ENCODE data around the gene FHAD1.

FHAD1 gene

GRCh38 chr1:15212954-15213291 is 34.1 kb upstream of the FHAD1 start:
- Histone ChIP-seq H4K20me1 (ENCODE audit: control insufficient read depth, insufficient read depth, low read depth, low read length) (no peaks in the 10 kb centered on the region), H3K9me3 (ENCODE audit: control insufficient read depth, insufficient read depth, low read length) (no peaks in the 10 kb centered on the region), H3F3A (ENCODE audit: control insufficient read depth, insufficient read depth) (no peaks in the 10 kb centered on the region), H3K79me2 (ENCODE audit: control insufficient read depth, low read length) (no peaks in the 10 kb centered on the region), H3K27me3 (ENCODE audit: control insufficient read depth, low read length) (peaks cover 4% of the 10 kb centered on the region; the same call in 1 of the 2 replicates), H3K4me3 (ENCODE audit: low read length) (no peak overlapping the region), H3K4me2 (ENCODE audit: low read length) (no peak overlapping the region), H3K9me2 (replicated peaks; ENCODE audit: control insufficient read depth, low read length) (no peaks in the 10 kb centered on the region), H3K36me3 (ENCODE audit: control insufficient read depth, low read length) (no peaks in the 10 kb centered on the region), H3K4me1 (ENCODE audit: control insufficient read depth, low read length) (no peaks in the 10 kb centered on the region), H3K27ac (ENCODE audit: low read depth, low read length) (no peak overlapping the region)
- TF ChIP-seq EZH2phosphoT487 (IDR thresholded peaks at IDR 0.05; ENCODE audit: borderline replicate concordance, low read length): no peak
- TF ChIP-seq, protein P1, sequence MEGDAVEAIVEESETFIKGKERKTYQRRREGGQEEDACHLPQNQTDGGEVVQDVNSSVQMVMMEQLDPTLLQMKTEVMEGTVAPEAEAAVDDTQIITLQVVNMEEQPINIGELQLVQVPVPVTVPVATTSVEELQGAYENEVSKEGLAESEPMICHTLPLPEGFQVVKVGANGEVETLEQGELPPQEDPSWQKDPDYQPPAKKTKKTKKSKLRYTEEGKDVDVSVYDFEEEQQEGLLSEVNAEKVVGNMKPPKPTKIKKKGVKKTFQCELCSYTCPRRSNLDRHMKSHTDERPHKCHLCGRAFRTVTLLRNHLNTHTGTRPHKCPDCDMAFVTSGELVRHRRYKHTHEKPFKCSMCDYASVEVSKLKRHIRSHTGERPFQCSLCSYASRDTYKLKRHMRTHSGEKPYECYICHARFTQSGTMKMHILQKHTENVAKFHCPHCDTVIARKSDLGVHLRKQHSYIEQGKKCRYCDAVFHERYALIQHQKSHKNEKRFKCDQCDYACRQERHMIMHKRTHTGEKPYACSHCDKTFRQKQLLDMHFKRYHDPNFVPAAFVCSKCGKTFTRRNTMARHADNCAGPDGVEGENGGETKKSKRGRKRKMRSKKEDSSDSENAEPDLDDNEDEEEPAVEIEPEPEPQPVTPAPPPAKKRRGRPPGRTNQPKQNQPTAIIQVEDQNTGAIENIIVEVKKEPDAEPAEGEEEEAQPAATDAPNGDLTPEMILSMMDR (IDR thresholded peaks at IDR 0.05; ENCODE audit: low read depth, low read length, poor library complexity, severe bottlenecking): no peak

GRCh38 chr1:15213341-15213821 is 33.6 kb upstream of the FHAD1 start:
- no peak overlapping the region for H3K27ac ChIP-seq (ENCODE audit: low read depth, low read length)
- no peaks in the 10 kb centered on the region for H3K79me2 ChIP-seq (ENCODE audit: control insufficient read depth, low read length)
- H3K4me3 ChIP-seq (ENCODE audit: low read length): no peak overlapping the region

GRCh38 chr1:15214527-15214926 is 32.5 kb upstream of the FHAD1 start:
- H3K27me3 ChIP-seq (ENCODE audit: control insufficient read depth, low read length): peaks cover 4% of the 10 kb centered on the region; the same call in 1 of the 2 replicates
- TF ChIP-seq EZH2phosphoT487 (IDR thresholded peaks at IDR 0.05; ENCODE audit: borderline replicate concordance, low read length): no peak
- TF ChIP-seq, protein P1 (IDR thresholded peaks at IDR 0.05; ENCODE audit: low read depth, low read length, poor library complexity, severe bottlenecking): no peak

More at GRCh38 chr1:15213341-15213821, 33.6 kb upstream of the FHAD1 start:
- H3K27me3 ChIP-seq (ENCODE audit: control insufficient read depth, low read length): peaks cover 4% of the 10 kb centered on the region; the same call in 1 of the 2 replicates
- no peak overlapping the region for H3K4me2 ChIP-seq (ENCODE audit: low read length)
- H3K4me1 ChIP-seq (ENCODE audit: control insufficient read depth, low read length): no peaks in the 10 kb centered on the region
- TF ChIP-seq, protein P1 (IDR thresholded peaks at IDR 0.05; ENCODE audit: low read depth, low read length, poor library complexity, severe bottlenecking): no peak
- no peak for TF ChIP-seq EZH2phosphoT487 (IDR thresholded peaks at IDR 0.05; ENCODE audit: borderline replicate concordance, low read length)
- no peaks in the 10 kb centered on the region for H4K20me1 ChIP-seq (ENCODE audit: control insufficient read depth, insufficient read depth, low read depth, low read length)
- H3K9me3 ChIP-seq (ENCODE audit: control insufficient read depth, insufficient read depth, low read length): no peaks in the 10 kb centered on the region
- no peaks in the 10 kb centered on the region for H3K9me2 ChIP-seq (replicated peaks; ENCODE audit: control insufficient read depth, low read length)
- no peaks in the 10 kb centered on the region for H3K36me3 ChIP-seq (ENCODE audit: control insufficient read depth, low read length)
- H3F3A ChIP-seq (ENCODE audit: control insufficient read depth, insufficient read depth): no peaks in the 10 kb centered on the region

More at GRCh38 chr1:15214527-15214926, 32.5 kb upstream of the FHAD1 start:
- H3K9me2 ChIP-seq (replicated peaks; ENCODE audit: control insufficient read depth, low read length): no peaks in the 10 kb centered on the region
- H3K9me3 ChIP-seq (ENCODE audit: control insufficient read depth, insufficient read depth, low read length): no peaks in the 10 kb centered on the region
- H3K36me3 ChIP-seq (ENCODE audit: control insufficient read depth, low read length): no peaks in the 10 kb centered on the region
- no peaks in the 10 kb centered on the region for H3K79me2 ChIP-seq (ENCODE audit: control insufficient read depth, low read length)
- no peak overlapping the region for H3K4me3 ChIP-seq (ENCODE audit: low read length)
- no peaks in the 10 kb centered on the region for H3K4me1 ChIP-seq (ENCODE audit: control insufficient read depth, low read length)
- no peak overlapping the region for H3K4me2 ChIP-seq (ENCODE audit: low read length)
- H3F3A ChIP-seq (ENCODE audit: control insufficient read depth, insufficient read depth): no peaks in the 10 kb centered on the region
- no peak overlapping the region for H3K27ac ChIP-seq (ENCODE audit: low read depth, low read length)
- H4K20me1 ChIP-seq (ENCODE audit: control insufficient read depth, insufficient read depth, low read depth, low read length): no peaks in the 10 kb centered on the region
